HuH-7.5 (cell line): ENCODE data around the gene CRAT.

Experiments used
- DNase-seq: peaks from one replicate; pipeline ENCODE4 v3.0.0; 2011; ENCODE audit warnings: low spot score

Gene CRAT

GRCh38 chr9:129110740-129111527 lies at the start of gene CRAT, which contains the start of gene PTPA:
CRAT (minus strand) TSS chr9:129110793; CDS start chr9:129110509, 284 bp downstream.
PTPA (plus strand) TSS chr9:129111415; CDS start chr9:129111601, 186 bp downstream.
- DNase-seq: peak; percentile 98

GRCh38 chr9:129156163-129156562 lies 45.6 kb upstream of the CRAT start:
- DNase-seq: no peak

GRCh38 chr9:129154866-129155477 lies 44.4 kb upstream of the CRAT start:
- DNase-seq: no peak

DNA sequence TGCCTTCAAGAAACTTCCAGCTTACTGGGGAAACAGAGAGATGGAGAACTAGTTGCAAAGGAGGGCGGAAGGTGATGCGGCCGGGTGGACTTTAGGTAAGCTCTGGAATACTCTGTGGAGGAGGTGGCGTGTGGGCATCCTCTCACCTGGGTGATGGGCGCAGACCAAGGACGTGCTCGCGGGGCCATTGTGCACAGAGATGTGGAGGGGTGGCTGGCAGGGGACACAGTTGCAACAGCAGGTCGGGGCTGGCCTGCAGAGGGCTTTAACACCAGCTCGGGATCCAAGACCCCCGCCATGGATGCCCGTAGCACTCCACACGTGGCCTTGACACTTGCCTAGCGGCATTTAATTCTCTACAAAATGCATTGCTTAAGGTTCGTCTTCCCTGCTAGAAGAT lies 40.9 kb upstream of the CRAT start:
- DNase-seq: no peak

GRCh38 chr9:129150672-129151211 lies 40.1 kb upstream of the CRAT start:
- no peak for DNase-seq

DNA sequence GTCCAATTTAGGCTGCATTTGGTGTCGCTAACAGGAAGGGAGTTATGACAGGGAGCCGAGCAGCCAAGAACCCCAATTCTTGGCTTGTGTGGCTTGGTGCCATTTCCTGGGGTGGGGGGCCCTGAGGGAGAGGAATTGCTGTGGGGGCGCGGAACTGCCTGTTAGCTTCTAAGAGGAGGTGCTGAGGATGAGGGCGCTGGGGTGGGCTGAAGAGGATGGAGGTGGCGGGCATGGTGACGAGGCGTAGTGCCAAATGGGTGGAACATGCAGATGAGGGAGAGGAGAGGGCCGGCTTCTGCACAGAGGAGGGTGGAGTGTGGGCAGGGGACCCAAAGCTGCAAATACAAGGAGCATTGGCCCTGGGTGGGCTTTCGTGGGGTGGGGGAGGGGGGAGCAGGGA lies 39.5 kb upstream of the CRAT start:
- no peak for DNase-seq

DNA sequence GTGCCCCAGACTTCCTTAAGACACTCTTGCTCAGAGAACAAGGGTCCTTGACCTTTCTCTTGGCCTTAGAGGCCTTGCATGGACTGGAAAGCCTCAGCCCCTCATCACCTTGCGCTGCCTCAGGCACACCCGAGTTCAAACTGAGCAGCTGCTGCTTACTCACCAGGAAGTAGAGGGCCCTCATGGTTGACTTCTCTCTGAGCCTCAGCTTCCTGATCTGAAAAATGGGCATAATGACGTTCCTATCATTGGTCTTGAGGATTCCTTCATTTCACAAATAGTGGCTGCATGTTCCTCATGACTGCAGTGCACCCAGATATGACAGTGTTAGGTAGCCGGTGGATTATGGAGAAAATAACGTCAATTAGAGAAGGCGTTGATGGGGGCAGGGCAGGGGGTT lies 38.8 kb upstream of the CRAT start:
- DNase-seq: no peak

DNA sequence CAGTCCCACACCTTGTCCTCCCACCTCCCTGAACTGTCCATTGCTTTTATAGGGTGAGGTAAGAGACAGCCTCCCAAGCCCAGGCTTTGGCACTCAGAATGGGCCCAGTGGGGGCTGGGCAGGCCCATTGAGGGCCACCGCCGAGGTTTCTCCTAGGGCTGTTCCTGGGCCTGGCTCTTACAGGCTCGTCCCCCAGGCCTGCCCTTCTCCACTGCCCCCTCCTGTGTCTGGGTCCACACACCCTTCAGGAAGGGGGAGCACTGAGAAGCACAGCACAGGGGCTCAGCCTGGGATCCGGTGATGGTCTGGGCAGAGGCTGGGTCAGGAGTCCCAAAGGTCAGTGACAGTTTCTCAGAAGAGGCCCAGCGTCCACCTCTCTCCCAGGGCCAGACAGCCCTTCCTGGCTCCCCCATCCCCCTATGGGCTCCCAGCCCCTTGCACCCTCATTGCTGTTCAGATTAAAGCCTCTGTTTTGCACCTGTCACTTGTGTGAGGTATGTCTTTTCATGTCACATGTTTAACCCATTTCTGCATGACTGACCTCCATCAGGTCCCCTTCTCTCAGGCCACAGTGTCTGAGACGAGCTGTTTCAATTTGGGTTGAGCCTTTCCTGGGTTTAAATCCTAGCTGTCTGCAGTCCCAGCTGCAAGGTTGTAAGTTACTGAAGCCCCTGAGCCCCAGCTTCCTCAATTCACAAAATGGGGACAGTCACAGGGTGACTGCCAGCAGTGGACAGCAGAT lies 38.0 kb upstream of the CRAT start:
- DNase-seq: no peak

- DNase-seq: no peak
Observed at GRCh38 chr9:129146441-129146941, 35.9 kb upstream of the CRAT start.

DNA sequence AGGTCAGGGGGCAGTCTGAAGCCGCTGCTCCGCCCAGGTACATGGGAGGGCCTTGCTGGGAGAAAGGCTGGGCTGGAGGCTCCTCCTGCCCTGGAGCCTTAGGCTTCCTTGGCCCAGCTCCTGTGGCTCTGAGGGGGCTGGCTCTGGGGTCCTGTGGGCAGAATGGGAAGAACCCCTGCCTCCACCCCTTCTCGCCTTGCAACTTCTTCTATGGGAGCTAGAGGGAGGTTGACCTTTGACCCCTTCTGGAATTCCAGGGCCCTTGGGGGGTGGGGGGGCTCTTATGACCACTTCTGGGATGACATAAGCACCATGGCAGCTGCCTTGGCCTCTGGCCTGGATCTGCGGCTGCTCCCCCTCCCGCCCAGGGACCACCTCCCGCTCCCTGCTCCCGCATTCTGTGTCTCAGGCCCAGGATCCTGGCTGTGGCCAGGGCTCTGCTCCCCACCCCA lies 35.3 kb upstream of the CRAT start:
- peak; percentile 36 for DNase-seq

GRCh38 chr9:129145316-129145715 lies 34.7 kb upstream of the CRAT start:
- DNase-seq: no peak

DNA sequence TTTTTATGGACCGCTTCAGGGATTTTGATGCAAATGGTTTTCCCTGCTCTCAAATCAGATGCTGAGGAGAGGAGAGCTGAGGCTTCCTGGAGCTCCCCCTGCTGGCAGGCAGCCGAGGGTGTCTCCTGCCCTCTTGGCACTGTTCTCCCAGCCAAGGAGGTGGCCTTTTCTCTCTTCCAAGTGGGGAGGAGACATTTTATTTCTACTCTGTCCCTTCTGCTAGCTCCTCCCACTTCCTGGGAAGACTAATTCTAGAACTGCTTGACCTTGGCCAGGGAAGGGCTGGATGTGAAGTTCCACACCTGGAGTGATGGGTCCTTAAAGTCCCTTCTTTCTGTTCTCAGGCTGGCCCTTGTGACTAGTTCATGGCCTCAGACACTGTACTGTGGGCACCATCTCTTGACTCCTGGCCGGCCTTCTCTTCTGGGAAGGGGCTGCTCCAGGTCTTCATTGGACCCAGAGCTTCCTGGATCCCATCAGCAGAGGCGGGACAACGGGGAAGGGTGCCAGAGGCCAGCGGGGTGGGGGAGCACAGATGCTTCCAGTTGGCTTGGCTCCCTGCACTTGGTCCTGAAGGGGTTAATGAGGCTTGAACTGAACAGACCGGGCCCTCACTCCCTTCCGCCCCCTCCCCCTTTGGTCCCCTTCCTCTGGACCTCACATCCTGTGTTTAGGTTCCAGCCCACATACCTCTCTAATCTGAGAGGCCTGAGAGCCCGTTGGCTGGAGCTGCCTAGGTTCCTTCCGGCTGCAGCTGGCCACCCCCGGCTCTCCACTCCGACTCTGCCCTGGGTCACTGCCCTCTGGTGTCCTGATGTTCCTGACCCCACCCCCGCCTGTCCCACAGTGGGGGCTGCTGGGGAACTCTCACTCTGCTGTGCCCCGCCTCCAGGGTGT lies 32.7 kb upstream of the CRAT start:
- DNase-seq: peak; percentile 90

DNA sequence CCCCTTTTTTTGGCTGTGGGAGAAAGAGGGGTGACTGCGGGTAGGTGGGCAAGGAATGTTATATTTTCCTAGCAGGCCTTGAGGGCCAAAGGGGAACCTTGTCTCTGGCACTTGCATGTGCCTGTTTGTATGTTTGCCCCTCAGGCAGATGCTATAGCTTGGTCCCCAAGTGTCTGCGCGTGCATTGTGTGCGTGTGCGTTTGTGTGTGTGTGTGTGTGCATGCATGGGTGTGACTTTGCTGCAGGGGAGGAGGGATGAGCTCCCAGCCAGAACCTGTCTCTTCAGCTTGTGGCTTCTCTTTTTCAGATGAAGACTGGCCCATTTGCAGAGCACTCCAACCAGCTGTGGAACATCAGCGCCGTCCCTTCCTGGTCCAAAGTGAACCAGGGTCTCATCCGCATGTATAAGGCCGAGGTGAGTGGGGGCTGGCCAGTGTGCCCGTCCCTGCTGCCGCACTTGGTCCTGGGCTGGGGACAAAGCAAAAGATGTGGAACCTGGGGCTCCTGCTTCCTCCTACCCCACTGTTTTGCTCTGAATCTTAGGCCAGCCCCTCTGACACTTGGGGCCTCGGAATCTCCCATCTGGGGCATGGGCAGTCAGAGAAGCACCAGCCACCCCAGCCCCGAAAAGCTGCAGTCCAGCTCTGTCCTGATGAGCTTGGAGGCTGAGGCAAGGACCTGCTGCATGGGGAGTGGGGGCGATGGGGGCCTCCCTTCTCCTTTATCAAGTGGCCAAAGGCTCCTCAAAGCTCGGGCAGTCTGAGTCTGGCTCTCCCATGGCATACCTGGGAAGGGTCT lies 31.7 kb upstream of the CRAT start:
- no peak for DNase-seq

DNA sequence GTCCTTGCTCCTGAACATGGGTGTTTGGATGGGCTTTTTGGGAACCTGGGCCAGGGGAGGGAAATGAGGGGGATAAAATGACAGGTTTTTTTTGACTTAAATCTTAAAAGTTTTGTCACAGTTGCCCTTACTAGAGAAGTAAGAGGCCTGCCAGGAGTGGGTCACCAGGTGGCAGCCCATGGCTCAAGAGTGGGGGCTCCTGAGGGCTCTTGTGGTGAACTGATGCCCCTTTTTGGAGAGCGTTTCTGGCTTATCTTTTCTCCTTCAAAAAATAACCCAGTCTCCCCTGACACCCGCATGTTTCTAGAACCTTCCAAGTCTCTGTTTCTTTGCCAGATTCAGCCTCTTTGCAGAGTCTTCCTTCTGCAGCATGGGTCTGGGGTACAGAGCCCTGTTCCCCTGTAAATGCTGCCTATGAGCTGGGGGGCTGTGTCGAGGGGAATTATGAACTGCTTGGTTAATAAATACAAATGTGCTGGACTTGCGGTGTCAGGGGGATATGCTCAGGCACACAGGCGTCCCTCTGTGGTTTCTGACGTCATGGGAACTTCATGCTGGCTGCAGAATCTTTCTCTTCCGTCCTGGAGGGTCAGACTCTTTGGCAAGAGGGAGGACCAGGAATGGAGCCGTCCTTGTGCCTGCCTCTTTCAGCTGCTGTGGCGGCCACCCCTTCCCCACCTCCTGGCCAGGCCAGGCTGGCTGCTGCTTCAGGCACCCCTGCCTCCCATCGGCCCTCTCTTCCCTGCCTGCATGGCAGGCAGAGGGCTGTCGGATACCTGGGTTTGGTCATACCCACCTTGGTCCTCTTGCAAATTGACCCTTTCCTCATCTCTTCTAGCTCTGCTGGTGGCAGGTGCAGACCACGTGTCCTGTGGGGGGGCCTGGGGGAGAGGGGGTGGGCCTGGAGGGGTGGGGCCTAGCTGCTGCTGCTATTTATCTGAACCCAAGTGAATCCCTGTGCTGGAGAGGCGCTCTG lies 30.8 kb upstream of the CRAT start:
- DNase-seq: no peak

DNA sequence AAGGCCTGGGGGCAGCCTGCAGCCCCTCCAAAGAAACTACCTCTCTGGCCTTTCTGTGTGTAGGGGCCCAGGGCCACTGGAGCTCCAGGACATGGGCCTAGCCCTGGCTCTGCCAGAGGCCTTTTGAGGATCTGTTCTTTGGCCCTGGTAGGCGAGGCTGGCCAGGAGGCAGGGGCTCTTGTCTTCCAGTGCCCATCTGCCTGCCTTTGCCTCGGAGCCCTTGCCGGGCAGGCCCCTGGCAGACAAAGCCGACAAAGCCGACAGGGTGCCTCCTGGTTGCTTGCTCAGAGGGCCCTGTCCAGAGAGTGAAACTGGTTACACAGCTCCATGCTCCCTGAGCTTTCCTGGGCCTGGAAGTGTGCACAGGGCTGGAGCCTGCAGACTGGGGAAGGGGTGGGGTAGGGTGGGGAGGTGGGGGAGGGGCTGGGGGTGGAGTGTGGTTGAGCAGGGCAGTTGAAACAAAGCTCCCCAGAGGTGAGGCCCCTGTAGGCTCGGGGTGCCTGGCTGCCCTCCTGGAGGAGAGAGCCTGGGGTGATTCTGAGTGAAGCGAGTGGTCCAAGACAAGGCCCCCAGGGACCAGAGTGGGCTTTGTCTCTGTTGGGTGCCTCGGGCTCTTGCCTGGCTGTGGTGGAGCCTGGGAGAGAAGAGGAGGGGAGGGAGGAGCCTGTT lies 29.9 kb upstream of the CRAT start:
- no peak for DNase-seq

- DNase-seq: peak; percentile 62
Observed at GRCh38 chr9:129139993-129140396, 29.4 kb upstream of the CRAT start.

GRCh38 chr9:129139233-129139992 lies 28.8 kb upstream of the CRAT start:
- DNase-seq: peak; percentile 89
